Activated T-helper 2 cell treated with anti-CD3 and anti-CD28 coated beads, Interferon-gamma antibody, Interleukin-2, Interleukin-4, amounts not matched to agents 10 μg/mL and 5 μg/mL and 100 μg/mL, durations not matched to agents 14 hours and 24 hours and 36 hours (primary cell): ENCODE measurements around the gene DDIT4. TPM values are rescaled to one million over a fixed set of nuclear protein-coding genes. Genes with fewer than 3 reads are reported as not detected.
A peak's percentile ranks its signal among the peaks of the same experiment; 100 is the strongest.
"Not testable (repeated sequence)": the region's sequence is repeated elsewhere in the genome, so short reads cannot be mapped to it uniquely, and the experiment has no call there.

Source experiments
- DNase-seq: peaks from one replicate; pipeline ENCODE4 v3.0.0; 2021; ENCODE audit warnings: low spot score
- H3K27ac Mint-ChIP-seq: one replicate; pipeline ENCODE4 v1.8.0; 2021; ENCODE audit warnings: mixed read lengths
- H3K27me3 Mint-ChIP-seq: one replicate; pipeline ENCODE4 v1.8.0; 2021; ENCODE audit warnings: low read depth, mixed read lengths
- H3K36me3 Mint-ChIP-seq: one replicate; pipeline ENCODE4 v1.8.0; 2021; ENCODE audit warnings: low read depth, mixed read lengths
- H3K4me1 Mint-ChIP-seq: one replicate; pipeline ENCODE4 v1.8.0; 2021; ENCODE audit warnings: low read depth, mixed read lengths
- H3K4me3 Mint-ChIP-seq: one replicate; pipeline ENCODE4 v1.8.0; 2021; ENCODE audit warnings: low read depth, mild to moderate bottlenecking, moderate library complexity, mixed read lengths
- H3K9me3 Mint-ChIP-seq: one replicate; pipeline ENCODE4 v1.8.0; 2021; ENCODE audit warnings: mixed read lengths
- intact Hi-C: fragments of 100-400 bp; cut with micrococcal nuclease; formaldehyde crosslinking; loops from one replicate; pipeline ENCODE4 v1.15.1; 2023
- total RNA-seq: library from RNA; stranded (reverse); gene quantifications from 2 replicates; pipeline ENCODE4 v1.2.3, GENCODE V29; 2022

The DDIT4 gene
- total RNA-seq, 1 donor from 2014 or later: 543 TPM

DNA sequence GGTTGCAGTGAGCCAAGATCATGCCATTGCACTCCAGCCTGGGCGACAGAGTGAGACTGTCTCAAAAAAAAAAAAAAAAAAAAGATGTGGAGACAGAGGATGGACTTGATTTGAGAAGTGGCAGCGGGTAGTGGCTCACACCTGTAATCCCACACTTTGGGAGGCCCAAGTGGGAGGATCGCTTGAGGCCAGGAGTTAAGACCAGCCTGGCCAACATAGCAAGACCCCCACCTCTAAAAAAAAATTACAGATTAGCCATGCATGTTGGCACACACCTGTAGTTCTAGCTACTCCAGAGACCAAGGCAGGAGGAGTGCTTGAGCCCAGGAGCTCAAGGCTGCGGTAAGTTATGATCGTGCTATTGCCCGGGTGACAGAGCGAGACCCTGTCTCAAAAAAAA, 33.4 kb upstream of the DDIT4 start:
- no peaks in the 10 kb centered on the region for H3K9me3 Mint-ChIP-seq
- peaks cover 29% of the 10 kb centered on the region for H3K4me1 Mint-ChIP-seq
- intact Hi-C loops: no loop called here
- H3K36me3 Mint-ChIP-seq: peaks cover 22% of the 10 kb centered on the region
- no peak for DNase-seq
- H3K27ac Mint-ChIP-seq: no peak overlapping the region
- no peaks in the 10 kb centered on the region for H3K27me3 Mint-ChIP-seq
- no peak overlapping the region for H3K4me3 Mint-ChIP-seq

DNA sequence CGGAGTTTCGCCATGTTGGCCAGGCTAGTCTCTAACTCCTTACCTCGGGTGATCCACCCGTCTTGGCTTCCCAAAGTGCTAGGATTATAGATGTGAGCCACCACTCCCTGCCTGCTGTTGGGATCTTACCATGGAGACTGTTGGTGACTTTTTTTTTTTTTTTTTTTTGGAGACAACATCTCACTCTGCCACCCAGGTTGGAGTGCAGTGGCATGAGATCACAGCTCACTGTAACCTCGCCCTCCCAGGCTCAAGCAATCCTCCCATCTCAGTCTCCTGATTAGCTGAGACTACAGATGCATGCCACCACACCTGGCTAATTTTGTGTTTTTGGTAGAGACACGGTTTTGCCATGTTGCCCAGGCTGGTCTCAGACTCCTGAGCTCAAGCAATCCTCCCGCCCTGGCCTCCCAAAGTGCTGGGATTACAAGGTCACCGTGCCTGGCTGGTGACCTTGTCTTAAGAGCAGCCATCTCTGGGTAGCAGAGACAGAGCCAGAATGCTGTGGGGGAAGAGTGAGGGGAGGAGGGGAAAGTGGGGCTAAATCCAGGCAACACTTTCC, 32.0 kb upstream of the DDIT4 start:
- H3K27me3 Mint-ChIP-seq: no peaks in the 10 kb centered on the region
- no peaks in the 10 kb centered on the region for H3K9me3 Mint-ChIP-seq
- no peak overlapping the region for H3K4me3 Mint-ChIP-seq
- intact Hi-C loops: no loop called here
- H3K4me1 Mint-ChIP-seq: peaks cover 37% of the 10 kb centered on the region
- H3K27ac Mint-ChIP-seq: peak overlapping the region; percentile 80
- DNase-seq: no peak
- H3K36me3 Mint-ChIP-seq: peaks cover 14% of the 10 kb centered on the region

- H3K36me3 Mint-ChIP-seq: peaks cover 8% of the 10 kb centered on the region
- peak overlapping the region; percentile 60 for H3K27ac Mint-ChIP-seq
- no peak overlapping the region for H3K4me3 Mint-ChIP-seq
- H3K9me3 Mint-ChIP-seq: no peaks in the 10 kb centered on the region
- intact Hi-C loops: no loop called here
- DNase-seq: no peak
- no peaks in the 10 kb centered on the region for H3K27me3 Mint-ChIP-seq
- H3K4me1 Mint-ChIP-seq: peaks cover 42% of the 10 kb centered on the region
These were observed 31.0 kb upstream of the DDIT4 start for GRCh38 chr10:72242675-72243074.

DNA sequence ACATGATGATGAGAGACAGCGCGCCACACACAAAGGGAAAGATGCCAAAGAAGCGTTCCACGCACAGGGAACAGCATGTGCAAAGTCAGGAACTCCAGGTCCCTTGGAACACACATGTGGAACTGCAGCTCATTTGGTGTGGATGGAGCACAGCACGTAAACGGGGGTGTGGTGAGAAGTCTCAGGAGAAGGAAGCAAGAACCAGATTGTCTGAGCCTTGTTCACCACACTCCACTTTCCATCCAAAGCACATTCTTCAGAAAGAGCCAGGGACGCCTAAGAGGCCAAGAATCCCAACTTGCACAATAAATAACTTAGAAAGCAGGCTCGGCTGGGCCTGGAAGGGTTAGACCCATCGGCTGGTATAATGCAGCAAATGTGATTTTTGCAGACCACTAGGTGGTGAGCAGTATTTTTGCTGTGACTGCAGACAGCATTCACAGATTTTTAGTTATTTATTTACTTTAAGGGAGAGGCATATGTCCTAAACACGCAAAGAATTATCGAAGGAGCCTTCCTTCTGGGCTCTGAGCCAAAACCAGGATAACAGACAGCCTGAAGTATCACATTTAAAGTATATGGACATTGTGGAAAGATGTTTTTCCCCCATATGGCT, 29.8 kb upstream of the DDIT4 start:
- H3K4me1 Mint-ChIP-seq: peaks cover 54% of the 10 kb centered on the region
- intact Hi-C loops: loop anchor here (2.0 kb wide), 1 partner anchor 17 kb away; no protein-coding TSS in a partner anchor
- H3K9me3 Mint-ChIP-seq: no peaks in the 10 kb centered on the region
- no peak overlapping the region for H3K4me3 Mint-ChIP-seq
- H3K27me3 Mint-ChIP-seq: no peaks in the 10 kb centered on the region
- H3K27ac Mint-ChIP-seq: peak overlapping the region; percentile 63
- H3K36me3 Mint-ChIP-seq: peaks cover 5% of the 10 kb centered on the region
- no peak for DNase-seq

DNA sequence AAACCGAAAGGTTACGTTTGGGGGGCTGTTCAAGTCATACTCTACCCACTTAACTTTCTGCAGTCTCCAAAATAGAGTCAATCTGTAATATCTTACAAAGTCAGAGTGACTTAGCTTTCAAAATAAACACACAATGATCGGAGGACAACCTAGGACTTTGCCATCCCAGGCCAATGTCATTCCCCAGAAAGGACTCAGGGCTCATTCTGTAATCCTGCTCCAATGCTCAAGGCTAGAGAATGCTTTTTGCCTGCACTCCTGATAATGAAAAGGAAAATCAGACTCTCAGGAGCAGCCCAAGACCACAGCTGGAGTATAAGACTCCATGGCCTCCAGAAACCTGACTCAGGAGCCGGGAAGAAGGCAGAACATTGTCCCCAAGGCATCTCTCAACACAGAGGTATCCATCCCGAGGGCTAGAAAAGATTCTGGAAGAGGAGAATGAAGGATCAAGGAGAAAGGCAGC, 29.1 kb upstream of the DDIT4 start:
- H3K4me3 Mint-ChIP-seq: no peak overlapping the region
- no peaks in the 10 kb centered on the region for H3K9me3 Mint-ChIP-seq
- no peaks in the 10 kb centered on the region for H3K27me3 Mint-ChIP-seq
- H3K4me1 Mint-ChIP-seq: peaks cover 53% of the 10 kb centered on the region
- DNase-seq: no peak
- intact Hi-C loops: loop anchor here (2.0 kb wide), 1 partner anchor 16 kb away; no protein-coding TSS in a partner anchor
- H3K36me3 Mint-ChIP-seq: peaks cover 3% of the 10 kb centered on the region
- peak overlapping the region; percentile 63 for H3K27ac Mint-ChIP-seq

DNA sequence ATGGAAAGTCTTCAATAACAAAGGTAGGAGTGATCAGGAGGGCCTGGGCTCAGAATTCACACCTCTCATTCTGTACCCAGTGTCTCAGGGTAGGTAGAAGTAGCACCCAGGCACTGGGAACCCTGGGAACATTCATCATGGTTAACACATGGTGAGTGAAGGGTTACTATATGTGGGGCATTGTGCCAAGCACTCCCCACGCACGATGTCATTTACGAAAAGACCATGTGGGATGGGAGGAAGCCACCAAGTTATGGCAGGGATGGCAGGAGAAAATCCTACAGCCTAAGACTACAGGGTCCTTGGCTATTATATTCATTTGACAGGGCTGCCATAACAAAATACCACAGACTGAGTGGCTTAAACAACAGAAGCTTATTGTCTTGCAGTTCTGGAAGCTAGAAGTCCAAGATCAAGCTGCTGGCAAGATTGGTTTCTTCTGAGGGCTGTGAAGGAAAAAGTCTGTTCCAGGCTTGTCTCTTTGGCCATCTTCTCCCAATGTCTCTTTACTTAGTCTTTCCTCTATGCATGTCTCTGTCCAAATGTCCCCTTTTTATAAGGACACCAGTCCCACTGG, 27.7 kb upstream of the DDIT4 start:
- no peak overlapping the region for H3K4me3 Mint-ChIP-seq
- intact Hi-C loops: loop anchor here (2.0 kb wide), 1 partner anchor 15 kb away; no protein-coding TSS in a partner anchor
- peaks cover 61% of the 10 kb centered on the region for H3K4me1 Mint-ChIP-seq
- no peaks in the 10 kb centered on the region for H3K36me3 Mint-ChIP-seq
- H3K27ac Mint-ChIP-seq: peak overlapping the region; percentile 63
- no peak for DNase-seq
- no peaks in the 10 kb centered on the region for H3K27me3 Mint-ChIP-seq
- no peaks in the 10 kb centered on the region for H3K9me3 Mint-ChIP-seq

GRCh38 chr10:72248468-72249151, 25.1 kb upstream of the DDIT4 start:
- Mint-ChIP-seq H3K4me3 (peak overlapping the region; percentile 69), H3K27ac (peak overlapping the region; percentile 97), H3K4me1 (peaks cover 64% of the 10 kb centered on the region), H3K27me3 (no peaks in the 10 kb centered on the region), H3K9me3 (no peaks in the 10 kb centered on the region), H3K36me3 (no peaks in the 10 kb centered on the region)
- intact Hi-C loops: loop anchor here (1.0 to 2.0 kb wide), 3 partner anchors 30 to 86 kb away; no protein-coding TSS in a partner anchor
- DNase-seq: peak; percentile 80

GRCh38 chr10:72249176-72249862, 24.4 kb upstream of the DDIT4 start:
- not testable (repeated sequence) for DNase-seq, H3K27me3 Mint-ChIP-seq, H3K9me3 Mint-ChIP-seq, H3K36me3 Mint-ChIP-seq
- H3K4me3 Mint-ChIP-seq: peak overlapping the region; percentile 69
- intact Hi-C loops: loop anchor here (1.0 to 2.0 kb wide), 3 partner anchors 31 to 85 kb away; no protein-coding TSS in a partner anchor
- H3K27ac Mint-ChIP-seq: peak overlapping the region; percentile 97
- H3K4me1 Mint-ChIP-seq: peaks cover 62% of the 10 kb centered on the region

- Mint-ChIP-seq H3K27me3 (no peaks in the 10 kb centered on the region), H3K4me1 (peaks cover 60% of the 10 kb centered on the region), H3K36me3 (no peaks in the 10 kb centered on the region), H3K27ac (peak overlapping the region; percentile 29), H3K4me3 (peak overlapping the region; percentile 20), H3K9me3 (no peaks in the 10 kb centered on the region)
- intact Hi-C loops: no loop called here
- no peak for DNase-seq
These were observed 23.1 kb upstream of the DDIT4 start for GRCh38 chr10:72250666-72251065.

GRCh38 chr10:72251635-72252034, 22.1 kb upstream of the DDIT4 start:
- Mint-ChIP-seq H3K36me3 (no peaks in the 10 kb centered on the region), H3K4me1 (peaks cover 59% of the 10 kb centered on the region), H3K4me3 (no peak overlapping the region), H3K27ac (no peak overlapping the region), H3K27me3 (no peaks in the 10 kb centered on the region), H3K9me3 (no peaks in the 10 kb centered on the region)
- DNase-seq: no peak
- intact Hi-C loops: no loop called here

GRCh38 chr10:72252972-72253371, 20.8 kb upstream of the DDIT4 start:
- no peaks in the 10 kb centered on the region for H3K36me3 Mint-ChIP-seq
- no peak overlapping the region for H3K27ac Mint-ChIP-seq
- no peak overlapping the region for H3K4me3 Mint-ChIP-seq

GRCh38 chr10:72253578-72253977, 20.1 kb upstream of the DDIT4 start:
- no peak overlapping the region for H3K4me3 Mint-ChIP-seq
- H3K27me3 Mint-ChIP-seq: no peaks in the 10 kb centered on the region
- no peaks in the 10 kb centered on the region for H3K36me3 Mint-ChIP-seq
- H3K9me3 Mint-ChIP-seq: no peaks in the 10 kb centered on the region
- no peak for DNase-seq
- intact Hi-C loops: no loop called here
- H3K4me1 Mint-ChIP-seq: peaks cover 56% of the 10 kb centered on the region
- no peak overlapping the region for H3K27ac Mint-ChIP-seq

More at GRCh38 chr10:72252972-72253371, 20.8 kb upstream of the DDIT4 start:
- no peak for DNase-seq
- H3K4me1 Mint-ChIP-seq: peaks cover 59% of the 10 kb centered on the region
- intact Hi-C loops: no loop called here
- H3K27me3 Mint-ChIP-seq: no peaks in the 10 kb centered on the region
- H3K9me3 Mint-ChIP-seq: no peaks in the 10 kb centered on the region
